BLaER1 (cell line): Measurements from ENCODE around the gene HK1.
"Not testable (repeated sequence)": the region's sequence is repeated elsewhere in the genome, so short reads cannot be mapped to it uniquely, and the experiment has no call there.

ENCODE experiments used
- H3K27ac ChIP-seq: shearing (Covaris generic); formaldehyde crosslinking; 2 replicates; pipeline ENCODE4 v1.8.1; 2022
- H3K27me3 ChIP-seq: shearing (Covaris generic); formaldehyde crosslinking; 2 replicates; pipeline ENCODE4 v1.8.1; 2022
- H3K36me3 ChIP-seq: shearing (Covaris generic); formaldehyde crosslinking; 2 replicates; pipeline ENCODE4 v1.8.1; 2022
- H3K4me1 ChIP-seq: shearing (Covaris generic); formaldehyde crosslinking; 2 replicates; pipeline ENCODE4 v1.8.1; 2022
- H3K4me2 ChIP-seq: shearing (Covaris generic); formaldehyde crosslinking; 2 replicates; pipeline ENCODE4 v1.8.1; 2022
- H3K4me3 ChIP-seq: shearing (Covaris generic); formaldehyde crosslinking; 2 replicates; pipeline ENCODE4 v1.8.1; 2022
- H3K9ac ChIP-seq: shearing (Covaris generic); formaldehyde crosslinking; 2 replicates; pipeline ENCODE4 v1.8.1; 2022
- H3K9me3 ChIP-seq: shearing (Covaris generic); formaldehyde crosslinking; 2 replicates; pipeline ENCODE4 v1.8.1; 2022
- H4K20me1 ChIP-seq: shearing (Covaris generic); formaldehyde crosslinking; 2 replicates; pipeline ENCODE4 v1.8.1; 2022
- Cebpa-rat ChIP-seq: shearing (Covaris generic); IDR thresholded peaks from 2 replicates; pipeline ENCODE4 v1.8.1; 2022

HK1 gene

DNA sequence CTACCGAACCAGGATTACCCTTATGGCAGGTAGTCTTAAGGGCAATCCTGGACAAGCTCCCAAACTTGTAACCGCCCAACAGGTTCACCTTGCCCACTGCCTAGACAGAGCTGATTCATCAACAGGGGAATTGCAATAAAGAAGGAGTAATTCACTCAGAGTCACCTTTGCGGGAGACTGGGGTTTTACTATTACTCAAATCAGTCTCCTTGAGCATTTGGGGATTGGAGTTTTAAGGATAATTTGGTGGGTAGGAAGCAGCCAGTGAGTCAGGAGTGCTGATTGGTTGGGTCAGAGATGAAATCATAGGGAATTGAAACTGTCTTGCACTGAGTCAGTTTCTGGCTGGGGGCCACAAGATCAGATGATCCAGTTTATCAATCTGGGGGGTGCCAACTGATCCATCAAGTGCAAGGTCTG lies 25.3 kb downstream of the HK1 start:
- Histone ChIP-seq H3K36me3 (no peaks in the 10 kb centered on the region), H3K4me2 (no peak overlapping the region), H3K27ac (no peak overlapping the region), H3K4me3 (no peak overlapping the region), H3K9me3 (no peaks in the 10 kb centered on the region), H3K4me1 (no peaks in the 10 kb centered on the region), H3K27me3 (no peaks in the 10 kb centered on the region), H4K20me1 (no peaks in the 10 kb centered on the region), H3K9ac (no peak overlapping the region)
- no peak for TF ChIP-seq Cebpa-rat

DNA sequence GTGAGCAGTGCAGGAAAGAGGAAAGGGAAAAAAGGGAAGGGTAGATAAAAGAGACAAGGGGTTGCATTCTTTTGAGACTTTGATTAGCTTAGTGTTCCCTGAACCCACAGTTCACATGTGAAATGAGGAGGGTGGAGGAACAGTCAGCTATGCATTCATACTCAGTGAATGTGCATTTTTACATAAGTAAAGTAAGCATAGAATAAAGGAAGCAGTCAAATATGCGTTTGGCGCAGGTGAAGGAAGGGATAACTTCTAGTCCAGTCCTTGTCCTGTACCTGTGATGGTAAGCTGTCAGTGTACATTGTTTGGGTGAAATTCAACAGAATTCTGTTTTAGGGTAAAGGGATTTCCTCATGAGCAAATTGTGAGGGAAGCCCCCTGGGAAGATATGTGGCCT lies 28.1 kb downstream of the HK1 start:
- no peak for TF ChIP-seq Cebpa-rat
- H3K9ac ChIP-seq, result no peak overlapping the region
- H3K4me3 ChIP-seq, result no peak overlapping the region
- no peak overlapping the region for H3K4me2 ChIP-seq
- H3K9me3 ChIP-seq, result no peaks in the 10 kb centered on the region
- H3K27ac ChIP-seq, result no peak overlapping the region
- H3K27me3 ChIP-seq, result no peaks in the 10 kb centered on the region
- H3K36me3 ChIP-seq, result no peaks in the 10 kb centered on the region
- H4K20me1 ChIP-seq, result no peaks in the 10 kb centered on the region
- H3K4me1 ChIP-seq, result no peaks in the 10 kb centered on the region

GRCh38 chr10:69307434-69307833 lies 29.1 kb downstream of the HK1 start:
- H3K9me3 ChIP-seq, result no peaks in the 10 kb centered on the region
- no peaks in the 10 kb centered on the region for H4K20me1 ChIP-seq
- H3K27me3 ChIP-seq, result no peaks in the 10 kb centered on the region
- no peaks in the 10 kb centered on the region for H3K36me3 ChIP-seq
- H3K4me3 ChIP-seq, result no peak overlapping the region
- H3K9ac ChIP-seq, result no peak overlapping the region
- no peak overlapping the region for H3K27ac ChIP-seq
- no peaks in the 10 kb centered on the region for H3K4me1 ChIP-seq
- no peak for TF ChIP-seq Cebpa-rat
- H3K4me2 ChIP-seq, result no peak overlapping the region

DNA sequence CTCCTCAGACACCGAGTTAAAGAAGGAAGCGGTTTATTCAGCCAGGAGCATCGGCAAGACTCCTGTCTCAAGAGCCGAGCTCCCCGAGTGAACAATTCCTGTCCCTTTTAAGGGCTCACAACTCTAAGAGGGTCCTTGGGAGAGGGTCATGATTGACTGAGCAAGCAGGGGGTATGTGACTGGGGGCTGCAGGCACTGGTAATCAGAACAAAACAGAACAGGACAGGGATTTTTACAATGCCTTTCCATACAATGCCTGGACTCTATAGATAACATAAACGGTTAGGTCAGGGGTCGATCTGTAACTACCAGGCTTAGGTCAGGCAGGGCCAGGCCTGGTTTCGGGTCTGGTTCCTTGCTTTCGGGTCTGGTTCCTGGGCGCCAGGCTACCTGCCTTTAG lies 30.0 kb downstream of the HK1 start:
- H4K20me1 ChIP-seq, H3K27me3 ChIP-seq, H3K4me2 ChIP-seq, H3K4me3 ChIP-seq, H3K4me1 ChIP-seq, H3K9ac ChIP-seq, H3K27ac ChIP-seq, H3K9me3 ChIP-seq, H3K36me3 ChIP-seq: not testable (repeated sequence)

- H3K4me2 ChIP-seq, result no peak overlapping the region
- no peaks in the 10 kb centered on the region for H3K27me3 ChIP-seq
- no peaks in the 10 kb centered on the region for H3K36me3 ChIP-seq
- H3K4me3 ChIP-seq, result no peak overlapping the region
- H4K20me1 ChIP-seq, result no peaks in the 10 kb centered on the region
- H3K4me1 ChIP-seq, result no peaks in the 10 kb centered on the region
- H3K9ac ChIP-seq, result no peak overlapping the region
- no peak overlapping the region for H3K27ac ChIP-seq
- H3K9me3 ChIP-seq, result no peaks in the 10 kb centered on the region
- TF ChIP-seq Cebpa-rat, result no peak
Observed at GRCh38 chr10:69311309-69311708, 33.0 kb downstream of the HK1 start.

GRCh38 chr10:69312528-69312927 lies 34.2 kb downstream of the HK1 start:
- H3K27me3 ChIP-seq, result no peaks in the 10 kb centered on the region
- H3K36me3 ChIP-seq, result no peaks in the 10 kb centered on the region
- no peak overlapping the region for H3K9ac ChIP-seq
- H3K27ac ChIP-seq, result no peak overlapping the region
- H3K4me1 ChIP-seq, result peaks cover 5% of the 10 kb centered on the region
- no peak for TF ChIP-seq Cebpa-rat
- H3K9me3 ChIP-seq, result no peaks in the 10 kb centered on the region
- H3K4me3 ChIP-seq, result no peak overlapping the region
- H3K4me2 ChIP-seq, result no peak overlapping the region
- H4K20me1 ChIP-seq, result no peaks in the 10 kb centered on the region

DNA sequence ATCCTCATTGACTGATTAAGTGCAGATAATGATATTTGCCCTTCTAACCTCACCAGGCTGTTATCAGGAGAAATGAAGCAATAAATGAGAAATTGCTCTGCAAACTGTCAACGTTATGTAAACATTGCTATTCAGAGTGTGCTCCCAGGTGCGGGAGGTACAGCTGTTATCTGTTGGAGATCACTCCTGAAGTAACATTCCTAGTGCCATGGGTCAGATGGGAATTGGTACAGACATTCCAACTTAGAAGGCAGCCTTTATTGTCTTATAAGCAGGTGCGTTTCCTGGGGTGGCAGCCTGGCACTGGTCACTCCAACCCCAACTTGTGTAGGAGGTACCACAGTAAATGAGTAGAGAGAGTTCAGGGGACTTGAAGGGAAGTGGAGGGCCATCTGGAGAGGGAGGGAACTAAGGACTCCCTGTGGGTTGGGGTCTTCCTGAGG lies 36.8 kb downstream of the HK1 start:
- Histone ChIP-seq H3K36me3 (no peaks in the 10 kb centered on the region), H4K20me1 (peaks cover 6% of the 10 kb centered on the region; the same call in 1 of the 2 replicates), H3K9me3 (no peaks in the 10 kb centered on the region), H3K4me1 (peaks cover 18% of the 10 kb centered on the region), H3K4me2 (no peak overlapping the region), H3K4me3 (no peak overlapping the region), H3K9ac (no peak overlapping the region), H3K27ac (no peak overlapping the region), H3K27me3 (no peaks in the 10 kb centered on the region)
- no peak for TF ChIP-seq Cebpa-rat

DNA sequence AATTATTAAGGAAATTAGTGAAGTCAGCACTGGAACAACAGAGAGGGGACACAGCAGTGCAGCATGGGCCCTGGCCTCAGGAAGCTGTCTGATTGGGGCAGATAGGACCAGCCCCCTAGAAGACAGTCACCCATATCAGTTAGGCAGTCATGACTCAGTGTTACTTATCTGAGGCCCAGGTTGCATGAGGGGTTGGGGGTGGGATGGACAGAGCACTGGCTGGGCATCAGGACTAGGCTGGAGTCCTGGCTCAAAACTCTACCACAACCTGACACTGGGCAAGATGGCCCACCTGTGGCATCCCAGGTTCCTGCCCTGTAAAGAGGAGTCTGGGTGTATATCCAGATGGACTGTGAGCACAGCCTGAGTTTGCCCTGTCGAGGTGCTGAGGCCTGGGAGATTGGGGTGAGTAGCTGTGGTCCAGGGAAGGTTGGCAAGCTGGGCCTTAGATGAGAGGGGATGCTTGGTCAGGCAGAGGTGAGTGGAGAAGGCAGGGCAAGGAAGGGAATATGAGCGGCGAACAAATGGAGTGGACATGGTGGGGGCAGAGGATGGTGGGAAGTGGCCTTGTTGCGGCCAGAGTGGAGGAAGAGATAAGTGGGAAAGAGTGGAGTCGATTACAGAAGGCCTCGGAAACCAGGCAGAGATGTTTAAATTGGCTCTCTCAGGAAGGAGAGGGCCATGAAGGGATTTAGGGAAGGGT lies 37.5 kb downstream of the HK1 start:
- H3K4me2 ChIP-seq, result no peak overlapping the region
- no peaks in the 10 kb centered on the region for H3K27me3 ChIP-seq
- H3K9me3 ChIP-seq, result no peaks in the 10 kb centered on the region
- H3K4me1 ChIP-seq, result peaks cover 25% of the 10 kb centered on the region
- H3K9ac ChIP-seq, result no peak overlapping the region
- TF ChIP-seq Cebpa-rat, result no peak
- no peak overlapping the region for H3K4me3 ChIP-seq
- H4K20me1 ChIP-seq, result peaks cover 11% of the 10 kb centered on the region; the same call in 1 of the 2 replicates
- no peak overlapping the region for H3K27ac ChIP-seq
- no peaks in the 10 kb centered on the region for H3K36me3 ChIP-seq

GRCh38 chr10:69316313-69317059 lies 38.2 kb downstream of the HK1 start:
- no peaks in the 10 kb centered on the region for H3K9me3 ChIP-seq
- no peak overlapping the region for H3K4me2 ChIP-seq
- peaks cover 32% of the 10 kb centered on the region for H3K4me1 ChIP-seq
- peaks cover 6% of the 10 kb centered on the region; the same call in 1 of the 2 replicates for H3K36me3 ChIP-seq
- H3K4me3 ChIP-seq, result no peak overlapping the region
- H3K27me3 ChIP-seq, result no peaks in the 10 kb centered on the region
- no peak overlapping the region for H3K27ac ChIP-seq
- peaks cover 18% of the 10 kb centered on the region for H4K20me1 ChIP-seq
- H3K9ac ChIP-seq, result no peak overlapping the region
- TF ChIP-seq Cebpa-rat, result no peak

DNA sequence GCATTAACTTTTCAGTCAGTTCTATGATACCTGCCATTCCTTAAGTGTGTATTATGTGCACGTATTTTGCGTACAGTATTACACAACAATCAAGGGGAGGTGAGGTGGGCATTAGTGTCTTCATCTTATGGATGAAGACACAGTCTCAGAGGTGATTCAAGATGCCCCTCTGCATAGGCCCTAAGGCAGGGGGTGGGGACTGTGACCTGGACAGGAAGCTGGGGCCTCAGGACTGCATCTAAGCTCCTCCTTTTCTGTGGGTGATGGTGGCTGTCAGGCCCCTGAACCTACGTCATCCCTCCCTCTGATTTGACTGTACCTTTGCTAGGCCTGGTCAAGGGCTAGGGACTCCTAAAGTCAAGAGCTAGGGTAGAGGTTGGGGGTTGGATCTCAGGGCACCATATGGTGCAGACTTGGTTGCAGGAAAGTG lies 38.9 kb downstream of the HK1 start:
- H3K9ac ChIP-seq, result no peak overlapping the region
- H3K27me3 ChIP-seq, result no peaks in the 10 kb centered on the region
- H4K20me1 ChIP-seq, result peaks cover 25% of the 10 kb centered on the region
- H3K4me1 ChIP-seq, result peaks cover 33% of the 10 kb centered on the region
- H3K4me3 ChIP-seq, result no peak overlapping the region
- no peak overlapping the region for H3K27ac ChIP-seq
- TF ChIP-seq Cebpa-rat, result no peak
- H3K9me3 ChIP-seq, result no peaks in the 10 kb centered on the region
- H3K4me2 ChIP-seq, result peak overlapping the region; percentile 88
- H3K36me3 ChIP-seq, result peaks cover 6% of the 10 kb centered on the region; the same call in 1 of the 2 replicates
